ENCODE measurements around the gene CELF1. TPM values are rescaled to one million over a fixed set of nuclear protein-coding genes. Genes with fewer than 3 reads are reported as not detected.
A peak's percentile ranks its signal among the peaks of the same experiment; 100 is the strongest.

Gene CELF1
- total and polyA plus RNA-seq, 9 of the 15 experiments (the other 6 are each of a cell fraction or from before 2014, with no cell fraction given) = 11.3 to 142 (median 77.4) TPM

GRCh38 chr11:47564933-47565339 lies 12.0 kb upstream of the CELF1 start (continued):
- TF ChIP-seq NR2C2 (CRISPR knock-in tag; IDR thresholded peaks at IDR 0.05) = no peak
- 0 out of 2 replicates have a peak, but pooled peaks have one; percentile 76 for TF ChIP-seq NR2C2 (tag; IDR thresholded peaks at IDR 0.05)
- TF ChIP-seq ATF1 (CRISPR knock-in tag; IDR thresholded peaks at IDR 0.05) = no peak
- TF ChIP-seq ATF1 (tag; IDR thresholded peaks at IDR 0.05) = peak; percentile 44; the same call in 1 of the 2 replicates
- no peak for TF ChIP-seq SMAD1 (IDR thresholded peaks at IDR 0.05; ENCODE audit: low read depth, low read length, partially characterized antibody)
- 0 out of 2 replicates have a peak, but pooled peaks have one; percentile 8 for TF ChIP-seq ARID1B (IDR thresholded peaks at IDR 0.05)
- TF ChIP-seq HMGXB4 (CRISPR knock-in tag; IDR thresholded peaks at IDR 0.05) = no peak
- no peak for TF ChIP-seq CHD2 (IDR thresholded peaks at IDR 0.05; ENCODE audit: low read depth, low read length)
- no peak for TF ChIP-seq PREB (CRISPR knock-in tag; IDR thresholded peaks at IDR 0.05)
- TF ChIP-seq TAF15 (IDR thresholded peaks at IDR 0.05; ENCODE audit: low read depth, low read length) = no peak
- TF ChIP-seq ZNF780A (CRISPR knock-in tag; IDR thresholded peaks at IDR 0.05) = no peak
- no peak for TF ChIP-seq MYC (IDR thresholded peaks at IDR 0.05; ENCODE audit: low read depth, low read length)
- peak; percentile 85; the same call in 1 of the 2 replicates for TF ChIP-seq MYC (CRISPR knock-in tag; IDR thresholded peaks at IDR 0.05; ENCODE audit: borderline replicate concordance, low read depth)
- TF ChIP-seq NFYB (IDR thresholded peaks at IDR 0.05; ENCODE audit: extremely low read depth, insufficient read length) = no peak
- no peak for TF ChIP-seq BACH1 (tag; IDR thresholded peaks at IDR 0.05)
- no peak for TF ChIP-seq JUN (IDR thresholded peaks at IDR 0.05; ENCODE audit: borderline replicate concordance, low read depth, low read length)
- no peak for TF ChIP-seq JUN (CRISPR knock-in tag; IDR thresholded peaks at IDR 0.05; ENCODE audit: borderline replicate concordance)
- no peak for TF ChIP-seq PTRF (tag; IDR thresholded peaks at IDR 0.05)
